Upper lobe of left lung (tissue), 6 donors: ENCODE data around the gene GRID1. TPM values are rescaled to one million over a fixed set of nuclear protein-coding genes. Genes with fewer than 3 reads are reported as not detected.

Source experiments
- ATAC-seq, 2 donors: fragments of 200-7000 bp; cut with Tn5 transposase; one replicate each; pipeline ENCODE4 v1.9.1; 2022; ENCODE audit warnings: mild to moderate bottlenecking in 2 of 2, moderate library complexity in 2 of 2; ENCODE audit not compliant: low FRiP score in 2 of 2
- DNase-seq, 2 donors: peaks; one replicate each; pipeline ENCODE4 v3.0.0-alpha.2; 2019 to 2020
- H3K27ac ChIP-seq, 4 donors: fragments of 200-600 bp; sonication (generic); one replicate each; pipeline ENCODE4 v1.5.1; 2016 to 2019
- H3K27me3 ChIP-seq, 4 donors: fragments of 200-600 bp; sonication (generic); one replicate each; pipeline ENCODE4 v1.5.1; 2017 to 2019
- H3K36me3 ChIP-seq, 4 donors: fragments of 200-600 bp; sonication (generic); one replicate each; pipeline ENCODE4 v1.5.1; 2016 to 2019
- H3K4me1 ChIP-seq, 4 donors: fragments of 200-600 bp; sonication (generic); one replicate each; pipeline ENCODE4 v1.5.1; 2018 to 2019
- H3K4me3 ChIP-seq, 4 donors: fragments of 200-600 bp; sonication (generic); one replicate each; pipeline ENCODE4 v1.5.1; 2017 to 2019; ENCODE audit warnings: mild to moderate bottlenecking in 2 of 4, moderate library complexity in 1 of 4
- H3K9me3 ChIP-seq, 4 donors: fragments of 200-600 bp; sonication (generic); one replicate each; pipeline ENCODE4 v1.5.1; 2018 to 2019
- EP300 ChIP-seq, 4 donors: sonication (generic); formaldehyde crosslinking; IDR thresholded peaks; one replicate each; pipeline ENCODE4 v1.5.1; 2017; ENCODE audit warnings: antibody characterized with exemption in 4 of 4, control low read depth in 2 of 4
- POLR2A ChIP-seq, 4 donors: fragments of 450-650 bp; IDR thresholded peaks; one replicate each; pipeline ENCODE4 v1.5.1; 2016 to 2017; ENCODE audit warnings: antibody characterized with exemption in 4 of 4, mild to moderate bottlenecking in 2 of 4
- POLR2AphosphoS5 ChIP-seq, 2 donors: sonication (generic); formaldehyde crosslinking; IDR thresholded peaks; one replicate each; pipeline ENCODE4 v1.5.1; 2017; ENCODE audit warnings: antibody characterized with exemption in 2 of 2
- WGBS, 2 donors: methylation state at CpG; one replicate each; pipeline ENCODE4 v1.1.5; 2017 to 2018; 5-methylcytosine and 5-hydroxymethylcytosine counted together
- total RNA-seq, 6 donors: library from RNA; depleted of rRNA in 4 of 6; stranded (reverse); fragments of >200 nt in 4 of 6; gene quantifications; one replicate each; pipeline versions ENCODE4 v1.1.0 to v1.2.1, GENCODE V29; 2016 to 2021
- TF ChIP-seq, protein P1 (sequence below), 6 experiments: fragments of 450-650 bp in 4 of 6; fragments of 200-600 bp in 2 of 6; sonication (generic) in 2 of 6; IDR thresholded peaks; one replicate each; pipeline ENCODE4 v1.5.1; 2016 to 2019; ENCODE audit warnings: antibody characterized with exemption in 6 of 6
- donor health status: DM: no; HTN: no; CAD: no; lungs with moderate emphysema.
- donor health status: DM: no; HTN: yes; CAD: no; lungs with severe emphysema.

GRID1 gene
- total RNA-seq, 6 donors from 2014 or later, result 1.5 to 5.2 (median 3.2) TPM

DNA sequence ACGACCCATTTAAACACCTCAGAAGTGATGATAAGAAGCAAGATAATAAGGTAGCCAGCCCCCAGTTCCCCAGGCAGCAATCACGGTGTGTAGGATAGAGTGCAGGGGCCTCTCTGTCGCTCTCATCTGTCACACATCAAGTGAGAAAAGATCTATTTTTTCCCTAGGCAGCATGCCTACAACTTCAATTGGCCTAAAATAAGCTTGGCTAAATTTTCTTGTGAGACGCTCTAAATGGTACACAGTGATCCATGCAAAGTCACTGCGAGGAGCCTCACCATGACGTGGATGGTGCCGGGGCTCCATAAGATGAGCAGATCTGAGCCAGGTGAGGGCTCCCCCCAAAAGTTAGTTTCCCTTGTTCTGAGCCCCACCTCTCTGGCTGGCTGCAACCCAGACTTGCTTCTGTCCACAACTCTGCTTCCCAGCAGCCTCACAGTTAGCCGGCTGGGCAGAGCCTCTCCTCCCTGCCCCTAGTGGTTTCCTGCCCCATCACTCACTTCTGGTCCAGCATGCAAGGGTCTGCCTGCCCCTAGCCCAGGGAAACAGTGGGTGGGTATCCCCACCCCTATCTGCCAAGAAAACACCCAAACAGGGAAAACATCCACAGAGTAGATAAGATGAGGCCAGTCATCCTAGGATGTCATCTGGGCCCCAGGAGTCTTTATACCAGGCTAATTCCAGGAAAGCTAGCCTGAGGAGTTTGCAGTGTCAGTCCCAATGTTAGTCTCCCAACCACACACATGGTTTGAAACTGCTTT, 342.1 kb downstream of the GRID1 start:
- H3K27ac ChIP-seq, result no peak overlapping the region
- no peaks in the 10 kb centered on the region for H3K9me3 ChIP-seq
- 74 to 83% methylated on average over 7 to 8 of the region's 8 CpGs for whole genome bisulfite sequencing, 2 donors
- H3K4me3 ChIP-seq, result no peak overlapping the region
- ATAC-seq, result no peak
- H3K36me3 ChIP-seq, result no peaks in the 10 kb centered on the region
- TF ChIP-seq POLR2A (IDR thresholded peaks at IDR 0.05), result no peak
- no peak for TF ChIP-seq EP300 (IDR thresholded peaks at IDR 0.05)
- no peak for TF ChIP-seq POLR2AphosphoS5 (IDR thresholded peaks at IDR 0.05)
- TF ChIP-seq, protein P1, sequence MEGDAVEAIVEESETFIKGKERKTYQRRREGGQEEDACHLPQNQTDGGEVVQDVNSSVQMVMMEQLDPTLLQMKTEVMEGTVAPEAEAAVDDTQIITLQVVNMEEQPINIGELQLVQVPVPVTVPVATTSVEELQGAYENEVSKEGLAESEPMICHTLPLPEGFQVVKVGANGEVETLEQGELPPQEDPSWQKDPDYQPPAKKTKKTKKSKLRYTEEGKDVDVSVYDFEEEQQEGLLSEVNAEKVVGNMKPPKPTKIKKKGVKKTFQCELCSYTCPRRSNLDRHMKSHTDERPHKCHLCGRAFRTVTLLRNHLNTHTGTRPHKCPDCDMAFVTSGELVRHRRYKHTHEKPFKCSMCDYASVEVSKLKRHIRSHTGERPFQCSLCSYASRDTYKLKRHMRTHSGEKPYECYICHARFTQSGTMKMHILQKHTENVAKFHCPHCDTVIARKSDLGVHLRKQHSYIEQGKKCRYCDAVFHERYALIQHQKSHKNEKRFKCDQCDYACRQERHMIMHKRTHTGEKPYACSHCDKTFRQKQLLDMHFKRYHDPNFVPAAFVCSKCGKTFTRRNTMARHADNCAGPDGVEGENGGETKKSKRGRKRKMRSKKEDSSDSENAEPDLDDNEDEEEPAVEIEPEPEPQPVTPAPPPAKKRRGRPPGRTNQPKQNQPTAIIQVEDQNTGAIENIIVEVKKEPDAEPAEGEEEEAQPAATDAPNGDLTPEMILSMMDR (IDR thresholded peaks at IDR 0.05), result no peak
- DNase-seq, result no peak
- no peaks in the 10 kb centered on the region for H3K4me1 ChIP-seq
- no peaks in the 10 kb centered on the region for H3K27me3 ChIP-seq

DNA sequence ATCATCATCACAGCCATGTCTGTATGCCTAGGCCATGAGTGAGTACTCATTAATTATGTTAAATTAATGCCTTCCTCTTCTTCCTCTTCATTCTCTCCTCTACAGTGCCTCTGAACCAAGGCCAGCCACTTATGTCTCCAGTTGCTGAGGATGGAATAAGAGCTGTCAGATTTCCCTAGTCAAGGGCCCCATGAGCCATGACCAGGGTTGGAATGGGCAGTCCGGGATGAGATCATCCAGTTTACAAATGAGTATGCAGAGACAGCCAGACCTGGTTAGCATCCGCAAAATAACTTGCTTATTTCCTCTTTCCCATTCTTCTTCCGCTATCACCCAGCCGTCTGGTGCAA, 342.7 kb downstream of the GRID1 start:
- DNase-seq (no peak), ATAC-seq (no peak)
- H3K4me1 ChIP-seq, result no peaks in the 10 kb centered on the region
- H3K27me3 ChIP-seq, result no peaks in the 10 kb centered on the region
- 63 to 74% methylated on average over 4 of the region's 4 CpGs for WGBS, 2 donors
- H3K9me3 ChIP-seq, result no peaks in the 10 kb centered on the region
- TF ChIP-seq EP300 (IDR thresholded peaks at IDR 0.05) (no peak), POLR2A (IDR thresholded peaks at IDR 0.05) (no peak), POLR2AphosphoS5 (IDR thresholded peaks at IDR 0.05) (no peak)
- TF ChIP-seq, protein P1 (IDR thresholded peaks at IDR 0.05), result no peak
- H3K27ac ChIP-seq, result no peak overlapping the region
- H3K36me3 ChIP-seq, result no peaks in the 10 kb centered on the region
- no peak overlapping the region for H3K4me3 ChIP-seq

DNA sequence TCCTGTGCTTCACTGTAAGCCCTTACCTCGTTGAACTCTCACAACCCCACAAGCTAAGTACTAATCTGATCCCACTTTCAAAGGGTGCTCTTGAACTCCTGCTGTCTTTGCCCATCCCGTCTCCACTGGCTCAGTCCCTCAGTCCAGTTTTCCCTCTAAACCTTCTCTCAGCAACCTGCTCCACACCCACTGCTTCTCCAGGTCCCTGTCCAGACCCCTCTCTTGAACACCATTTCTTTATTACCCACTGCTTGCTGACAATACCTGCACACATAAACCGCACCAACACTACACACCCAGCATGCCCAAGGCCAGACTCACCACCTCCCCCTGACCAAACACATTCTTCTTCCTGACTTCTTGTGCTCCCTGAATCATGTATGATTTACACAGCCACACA, 343.3 kb downstream of the GRID1 start:
- TF ChIP-seq, protein P1 (IDR thresholded peaks at IDR 0.05), result no peak
- TF ChIP-seq POLR2A (IDR thresholded peaks at IDR 0.05) (no peak), POLR2AphosphoS5 (IDR thresholded peaks at IDR 0.05) (no peak)
- ATAC-seq, result no peak
- no peaks in the 10 kb centered on the region for H3K27me3 ChIP-seq
- WGBS, 2 donors, result 78 to 80% methylated on average over 3 of the region's 3 CpGs
- no peak overlapping the region for H3K27ac ChIP-seq
- no peak overlapping the region for H3K4me3 ChIP-seq
- no peaks in the 10 kb centered on the region for H3K9me3 ChIP-seq
- DNase-seq, result no peak
- H3K4me1 ChIP-seq, result no peaks in the 10 kb centered on the region
- no peaks in the 10 kb centered on the region for H3K36me3 ChIP-seq

DNA sequence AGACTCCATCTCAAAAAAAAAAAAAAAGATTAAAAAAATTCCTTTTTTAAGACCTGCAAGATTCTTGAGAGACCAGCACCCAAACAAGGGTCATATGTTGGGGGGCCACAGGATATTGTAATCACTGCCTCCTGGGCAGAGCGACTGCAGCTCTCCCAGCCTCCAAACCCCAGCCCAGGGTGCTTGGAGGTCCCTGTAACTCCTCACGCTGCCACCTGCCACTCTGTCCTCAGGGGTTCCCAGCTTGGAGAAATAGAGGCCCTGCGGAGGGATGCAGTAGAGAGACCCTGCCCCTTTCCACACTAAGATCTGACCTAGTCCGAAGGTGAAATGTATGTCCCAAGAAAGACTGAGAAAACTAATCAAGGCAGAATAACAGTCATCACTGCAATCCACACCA, 343.7 kb downstream of the GRID1 start:
- H3K4me3 ChIP-seq, result no peak overlapping the region
- TF ChIP-seq, protein P1 (IDR thresholded peaks at IDR 0.05), result no peak
- TF ChIP-seq POLR2AphosphoS5 (IDR thresholded peaks at IDR 0.05) (no peak), EP300 (IDR thresholded peaks at IDR 0.05) (no peak), POLR2A (IDR thresholded peaks at IDR 0.05) (no peak)
- DNase-seq, result no peak
- no peaks in the 10 kb centered on the region for H3K9me3 ChIP-seq
- H3K36me3 ChIP-seq, result no peaks in the 10 kb centered on the region
- WGBS, 2 donors, result 99 to 100% methylated on average over 3 to 4 of the region's 4 CpGs
- ATAC-seq, result no peak
- no peaks in the 10 kb centered on the region for H3K27me3 ChIP-seq
- H3K27ac ChIP-seq, result no peak overlapping the region
- H3K4me1 ChIP-seq, result no peaks in the 10 kb centered on the region

DNA sequence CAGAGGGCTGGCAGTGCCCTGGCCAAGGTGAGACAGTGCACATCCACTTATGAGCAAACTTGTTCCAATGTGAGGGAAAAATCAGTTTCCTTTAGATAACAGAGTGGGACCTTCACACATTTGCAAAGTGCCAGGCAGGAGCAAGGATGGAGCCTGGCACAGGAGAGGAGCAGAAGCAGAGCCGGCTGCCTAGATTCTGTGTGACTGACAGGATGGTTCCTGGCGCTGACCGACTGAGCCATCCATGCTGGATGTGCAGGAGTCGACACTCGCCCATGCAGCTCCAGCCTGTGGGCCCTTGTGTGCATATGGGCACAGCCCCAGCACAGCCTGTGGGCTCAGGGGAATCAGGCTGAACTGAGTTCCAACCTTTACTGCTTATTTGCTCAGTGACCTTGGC, 346.5 kb downstream of the GRID1 start:
- Histone ChIP-seq H3K4me3 (no peak overlapping the region), H3K27me3 (no peaks in the 10 kb centered on the region), H3K4me1 (no peaks in the 10 kb centered on the region), H3K36me3 (no peaks in the 10 kb centered on the region), H3K9me3 (no peaks in the 10 kb centered on the region), H3K27ac (no peak overlapping the region)
- DNase-seq, result no peak
- WGBS, 2 donors, result 80 to 83% methylated on average over 1 to 5 of the region's 5 CpGs
- no peak for ATAC-seq
- TF ChIP-seq EP300 (IDR thresholded peaks at IDR 0.05), result no peak
- TF ChIP-seq POLR2AphosphoS5 (IDR thresholded peaks at IDR 0.05), result no peak
- TF ChIP-seq, protein P1 (IDR thresholded peaks at IDR 0.05), result no peak
- TF ChIP-seq POLR2A (IDR thresholded peaks at IDR 0.05), result no peak
